AG09309 (cell line): Measurements from ENCODE around the gene GLIS1.
A peak's percentile ranks its signal among the peaks of the same experiment; 100 is the strongest.

Experiments used
- DNase-seq: peaks from one replicate; pipeline ENCODE4 v3.0.0-alpha.2; 2010; ENCODE audit warnings: low read depth
- H3K4me3 ChIP-seq: 2 replicates; pipeline ENCODE4 v1.5.1; 2011; ENCODE audit warnings: mild to moderate bottlenecking, low read depth, low read length, moderate library complexity; ENCODE audit not compliant: control insufficient read depth
- TF ChIP-seq, protein P1 (sequence below): IDR thresholded peaks from 2 replicates; pipeline ENCODE4 v1.5.1; 2011; ENCODE audit warnings: mild to moderate bottlenecking, low read depth, low read length, inconsistent platforms; ENCODE audit not compliant: insufficient read depth, control insufficient read depth; ENCODE audit errors: missing control alignments

Gene GLIS1

DNA sequence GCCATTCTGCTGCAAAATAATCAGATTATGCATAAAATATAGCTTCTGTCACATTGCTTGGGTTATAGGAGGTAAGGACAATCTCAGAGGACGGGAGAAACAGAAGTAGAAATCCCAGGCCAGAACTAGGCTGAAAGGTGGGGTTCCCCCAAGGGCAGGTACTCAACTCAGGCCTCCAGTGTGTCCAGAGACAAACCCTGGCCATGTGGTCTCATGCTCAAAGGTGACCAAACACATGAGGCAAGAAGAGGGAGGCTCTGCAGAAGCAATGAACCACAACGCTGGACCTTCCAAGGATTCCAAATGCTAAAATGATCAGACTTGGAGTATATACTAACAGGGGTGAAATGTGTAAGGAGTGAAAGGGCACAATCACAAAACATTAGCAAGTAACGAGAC lies 176.0 kb downstream of the GLIS1 start:
- TF ChIP-seq, protein P1, sequence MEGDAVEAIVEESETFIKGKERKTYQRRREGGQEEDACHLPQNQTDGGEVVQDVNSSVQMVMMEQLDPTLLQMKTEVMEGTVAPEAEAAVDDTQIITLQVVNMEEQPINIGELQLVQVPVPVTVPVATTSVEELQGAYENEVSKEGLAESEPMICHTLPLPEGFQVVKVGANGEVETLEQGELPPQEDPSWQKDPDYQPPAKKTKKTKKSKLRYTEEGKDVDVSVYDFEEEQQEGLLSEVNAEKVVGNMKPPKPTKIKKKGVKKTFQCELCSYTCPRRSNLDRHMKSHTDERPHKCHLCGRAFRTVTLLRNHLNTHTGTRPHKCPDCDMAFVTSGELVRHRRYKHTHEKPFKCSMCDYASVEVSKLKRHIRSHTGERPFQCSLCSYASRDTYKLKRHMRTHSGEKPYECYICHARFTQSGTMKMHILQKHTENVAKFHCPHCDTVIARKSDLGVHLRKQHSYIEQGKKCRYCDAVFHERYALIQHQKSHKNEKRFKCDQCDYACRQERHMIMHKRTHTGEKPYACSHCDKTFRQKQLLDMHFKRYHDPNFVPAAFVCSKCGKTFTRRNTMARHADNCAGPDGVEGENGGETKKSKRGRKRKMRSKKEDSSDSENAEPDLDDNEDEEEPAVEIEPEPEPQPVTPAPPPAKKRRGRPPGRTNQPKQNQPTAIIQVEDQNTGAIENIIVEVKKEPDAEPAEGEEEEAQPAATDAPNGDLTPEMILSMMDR: no peak
- no peak for DNase-seq
- H3K4me3 ChIP-seq: no peak overlapping the region

DNA sequence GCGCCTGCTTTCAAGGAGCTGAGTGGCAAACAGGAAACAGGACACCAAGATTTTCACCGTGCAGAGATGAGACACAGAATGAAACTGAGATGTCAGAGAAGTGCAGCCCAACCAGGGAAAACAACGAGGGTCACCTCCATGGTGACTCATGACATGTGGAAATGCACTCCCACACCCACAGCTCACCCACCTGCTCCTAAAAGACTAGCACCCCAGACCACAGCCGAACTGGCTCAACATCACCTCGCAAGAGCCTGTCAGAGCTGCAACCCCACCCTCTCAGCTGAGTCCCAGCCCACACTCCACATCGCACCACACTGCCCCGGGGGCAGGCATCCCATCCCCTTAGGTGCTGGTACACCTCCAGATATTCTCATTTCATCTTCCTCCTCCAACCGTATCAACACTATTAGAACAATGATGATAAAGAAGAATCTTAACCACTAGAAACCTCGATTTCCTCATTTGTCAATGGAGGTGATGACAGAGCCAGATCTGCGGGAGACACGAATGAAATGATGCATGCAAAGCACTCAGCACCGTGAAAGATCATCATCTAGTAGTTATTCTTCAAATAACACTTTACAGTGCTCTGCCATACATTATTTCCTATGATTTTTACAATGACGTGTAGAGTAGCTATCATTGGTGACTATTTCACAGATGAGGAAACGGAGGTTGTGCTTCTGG lies 176.5 kb downstream of the GLIS1 start:
- TF ChIP-seq, protein P1: no peak
- DNase-seq: no peak
- H3K4me3 ChIP-seq: no peak overlapping the region

DNA sequence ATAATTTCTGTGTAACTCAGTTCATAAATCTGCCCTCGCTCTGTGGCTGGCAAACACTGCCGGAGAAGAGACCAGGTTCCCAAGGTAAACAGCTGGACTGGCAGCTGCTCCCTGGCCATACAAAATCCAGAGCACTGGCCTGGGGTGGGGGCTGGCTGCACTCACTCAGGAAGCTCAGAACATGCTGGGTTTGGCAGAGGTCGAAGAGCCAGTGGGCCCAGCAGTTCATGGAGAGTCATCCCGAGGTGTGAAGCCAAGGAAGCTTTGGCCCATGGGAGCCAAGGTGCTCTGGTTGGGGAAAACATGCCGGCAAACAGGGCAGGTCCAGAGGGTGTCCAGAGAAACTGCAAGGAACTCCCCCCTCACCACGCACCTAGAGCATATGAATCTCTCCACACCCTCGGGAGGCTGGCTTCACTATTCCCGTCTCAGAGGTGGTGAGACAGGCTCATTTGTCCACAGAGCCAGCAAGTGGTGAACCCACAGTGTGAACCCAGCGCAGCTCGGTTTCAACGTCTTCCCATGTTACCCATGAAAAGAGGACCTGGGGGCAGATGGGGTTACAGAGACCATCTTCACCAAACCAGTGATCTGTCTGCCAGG lies 177.4 kb downstream of the GLIS1 start:
- DNase-seq: no peak
- TF ChIP-seq, protein P1: no peak
- no peak overlapping the region for H3K4me3 ChIP-seq

DNA sequence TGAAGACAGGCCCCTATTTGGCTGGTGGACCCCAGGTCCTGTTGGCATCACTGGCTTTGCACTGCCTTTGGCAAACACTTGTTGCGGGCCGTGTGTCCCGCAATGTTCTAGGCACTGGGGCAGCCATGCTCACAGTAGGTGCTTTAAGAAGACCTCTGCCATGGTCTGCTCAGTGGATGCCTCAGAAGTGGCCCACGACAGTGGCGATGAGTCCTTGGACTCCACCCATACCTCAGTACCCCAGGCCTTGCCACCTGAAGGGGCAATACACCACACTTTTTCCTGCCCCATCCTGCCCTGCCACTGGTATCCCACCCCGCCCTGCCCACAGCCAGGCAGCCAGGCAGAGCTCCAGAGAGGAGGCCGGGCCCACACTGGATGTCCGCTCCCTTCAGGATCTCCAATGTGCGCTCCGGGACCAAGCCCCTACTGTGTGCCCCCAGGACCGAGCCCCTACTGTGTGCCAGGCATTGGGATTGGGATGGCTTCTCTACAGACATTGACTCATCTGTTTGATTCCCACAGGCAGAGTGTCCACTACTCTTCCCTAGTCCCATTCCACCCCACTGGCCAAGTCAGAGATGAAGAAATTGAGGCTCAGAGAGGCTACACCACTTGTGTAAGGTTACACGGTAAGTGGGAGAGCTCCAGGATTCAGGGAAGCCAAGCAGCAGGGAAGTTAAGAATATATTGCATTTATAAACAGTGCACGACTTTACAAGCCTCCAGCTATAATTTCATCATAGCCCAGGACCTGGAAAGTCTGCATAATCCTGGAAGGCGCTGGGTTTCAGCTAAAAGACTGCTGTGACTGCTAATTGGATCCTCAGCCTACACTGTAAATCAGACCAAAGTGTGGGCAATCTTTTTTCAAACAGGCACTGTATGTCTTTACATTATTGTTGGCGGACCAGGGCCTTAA lies 178.1 kb downstream of the GLIS1 start:
- H3K4me3 ChIP-seq: no peak overlapping the region
- DNase-seq: peak; percentile 34
- TF ChIP-seq, protein P1: no peak

DNA sequence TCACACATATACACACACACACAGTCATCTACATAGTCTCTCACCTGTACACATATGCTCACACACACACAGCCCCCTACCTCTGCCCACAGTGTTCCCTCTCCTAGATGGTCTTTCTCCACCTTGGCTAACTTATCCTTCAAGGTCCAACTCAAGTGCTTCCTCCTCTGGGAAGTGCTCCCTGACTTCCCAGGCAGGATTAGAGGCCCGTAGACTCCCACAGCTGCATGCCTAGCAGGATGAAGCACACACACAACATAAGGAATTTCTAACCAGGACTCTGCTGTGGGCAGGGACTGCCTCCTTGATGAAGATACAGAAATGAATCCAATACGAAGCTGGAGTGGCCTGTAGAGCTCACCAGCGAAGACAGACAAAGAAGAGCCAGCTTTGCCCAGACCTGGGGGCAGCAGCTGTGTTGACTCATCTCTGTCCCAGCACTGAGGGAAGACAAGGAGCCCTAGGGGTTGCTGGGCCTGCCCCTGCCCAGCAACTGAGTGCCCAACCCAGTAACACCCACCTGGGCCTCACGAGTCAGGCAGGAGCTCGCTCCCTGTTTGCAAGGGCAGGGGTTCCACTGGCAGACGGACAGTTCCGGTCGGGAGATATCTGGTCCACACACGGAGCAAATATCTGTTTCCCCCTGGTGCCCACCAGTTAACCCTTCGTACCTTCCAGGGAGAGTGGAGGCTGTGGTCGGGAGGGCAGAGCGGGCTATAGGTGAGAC lies 178.9 kb downstream of the GLIS1 start:
- no peak for DNase-seq
- no peak overlapping the region for H3K4me3 ChIP-seq
- TF ChIP-seq, protein P1: no peak

DNA sequence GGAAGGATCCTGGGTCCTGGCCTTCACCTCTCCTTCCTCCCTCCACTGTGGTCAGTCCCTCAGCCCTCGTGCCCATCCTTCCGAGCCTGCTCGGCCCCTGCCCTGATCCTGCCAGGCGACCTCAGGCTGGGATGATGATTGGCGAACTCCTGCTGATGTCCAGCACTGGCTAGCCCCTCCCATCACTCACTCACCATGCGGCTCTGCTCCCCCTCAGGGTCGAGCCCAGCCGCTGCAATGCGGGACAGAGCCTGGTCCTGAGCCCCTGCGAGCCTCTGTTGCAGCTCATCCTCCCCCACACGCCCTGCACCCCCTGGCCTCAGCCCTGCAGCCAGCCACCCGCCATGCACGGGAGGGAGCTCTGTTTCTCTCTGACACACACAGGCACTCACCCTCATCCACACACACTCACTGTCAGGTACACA lies 179.6 kb downstream of the GLIS1 start:
- TF ChIP-seq, protein P1: no peak
- H3K4me3 ChIP-seq: no peak overlapping the region

More for the DNA sequence above, 179.6 kb downstream of the GLIS1 start:
- no peak for DNase-seq
